GM08714 (cell line): ENCODE measurements around the gene NPLOC4.

Source experiments
- H3K4me3 ChIP-seq: fragments of 200-500 bp; sonication (Bioruptor generic); 2 replicates; pipeline ENCODE4 v1.5.1; 2014; ENCODE audit warnings: mild to moderate bottlenecking, low read length, inconsistent platforms
- ZNF274 ChIP-seq: IDR thresholded peaks from 2 replicates; pipeline ENCODE4 v1.6.1; 2012; ENCODE audit warnings: mild to moderate bottlenecking, low read depth, low read length

The NPLOC4 gene

DNA sequence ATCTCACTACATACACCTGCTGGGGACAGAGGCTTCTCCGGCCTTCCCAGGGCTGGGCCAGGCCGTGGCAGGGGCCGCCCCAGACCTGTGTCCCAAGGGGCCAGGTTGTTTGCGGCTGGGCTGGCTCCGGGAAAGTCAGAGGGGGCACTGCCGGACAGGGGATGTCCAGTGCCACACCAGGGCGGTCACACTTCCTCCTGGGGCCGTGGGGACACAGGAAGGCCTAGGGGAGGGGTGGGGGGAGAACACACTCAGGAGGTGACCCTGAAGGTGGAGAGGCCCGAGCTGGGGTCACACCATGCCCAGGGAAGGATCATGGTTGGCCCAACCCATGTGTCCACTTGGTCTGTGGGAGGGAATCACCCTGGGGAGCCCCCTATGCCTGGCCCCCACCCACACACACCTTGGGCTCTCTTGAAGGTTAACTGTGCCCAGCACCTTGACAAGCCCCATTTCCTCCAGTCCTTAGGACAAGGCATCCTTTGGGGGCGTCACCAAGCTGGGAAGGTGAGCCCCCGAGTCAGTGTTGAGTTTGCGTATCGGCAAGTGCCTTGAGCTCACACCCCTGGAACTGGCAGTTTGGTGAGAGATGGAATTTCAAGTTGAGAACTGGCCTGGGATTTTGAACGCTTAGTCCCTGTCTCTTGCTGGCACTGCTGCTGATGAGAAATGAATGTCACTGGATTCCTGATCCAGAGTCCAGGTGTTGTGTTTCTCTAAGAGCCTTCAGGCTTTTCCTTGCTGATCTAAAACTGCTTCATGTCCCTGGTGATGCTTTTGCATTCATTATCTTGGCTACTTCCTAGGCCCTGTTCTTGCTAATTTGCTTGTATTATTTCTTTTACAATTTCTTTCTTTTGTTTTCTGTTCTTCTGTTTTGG lies 116.7 kb downstream of the NPLOC4 start:
- no peak for TF ChIP-seq ZNF274
- H3K4me3 ChIP-seq: peak overlapping the region; percentile 45; the same call in 1 of the 2 replicates

- peak overlapping the region; percentile 45; the same call in 1 of the 2 replicates for H3K4me3 ChIP-seq
- TF ChIP-seq ZNF274: no peak
Observed at GRCh38 chr17:81519284-81520020, 117.5 kb downstream of the NPLOC4 start.

- no peak for TF ChIP-seq ZNF274
- peak overlapping the region; percentile 45; the same call in 1 of the 2 replicates for H3K4me3 ChIP-seq
Observed at GRCh38 chr17:81518785-81519283, 118.1 kb downstream of the NPLOC4 start.

- H3K4me3 ChIP-seq: peak overlapping the region; percentile 45; the same call in 1 of the 2 replicates
- no peak for TF ChIP-seq ZNF274
Observed at GRCh38 chr17:81518113-81518784, 118.7 kb downstream of the NPLOC4 start.

DNA sequence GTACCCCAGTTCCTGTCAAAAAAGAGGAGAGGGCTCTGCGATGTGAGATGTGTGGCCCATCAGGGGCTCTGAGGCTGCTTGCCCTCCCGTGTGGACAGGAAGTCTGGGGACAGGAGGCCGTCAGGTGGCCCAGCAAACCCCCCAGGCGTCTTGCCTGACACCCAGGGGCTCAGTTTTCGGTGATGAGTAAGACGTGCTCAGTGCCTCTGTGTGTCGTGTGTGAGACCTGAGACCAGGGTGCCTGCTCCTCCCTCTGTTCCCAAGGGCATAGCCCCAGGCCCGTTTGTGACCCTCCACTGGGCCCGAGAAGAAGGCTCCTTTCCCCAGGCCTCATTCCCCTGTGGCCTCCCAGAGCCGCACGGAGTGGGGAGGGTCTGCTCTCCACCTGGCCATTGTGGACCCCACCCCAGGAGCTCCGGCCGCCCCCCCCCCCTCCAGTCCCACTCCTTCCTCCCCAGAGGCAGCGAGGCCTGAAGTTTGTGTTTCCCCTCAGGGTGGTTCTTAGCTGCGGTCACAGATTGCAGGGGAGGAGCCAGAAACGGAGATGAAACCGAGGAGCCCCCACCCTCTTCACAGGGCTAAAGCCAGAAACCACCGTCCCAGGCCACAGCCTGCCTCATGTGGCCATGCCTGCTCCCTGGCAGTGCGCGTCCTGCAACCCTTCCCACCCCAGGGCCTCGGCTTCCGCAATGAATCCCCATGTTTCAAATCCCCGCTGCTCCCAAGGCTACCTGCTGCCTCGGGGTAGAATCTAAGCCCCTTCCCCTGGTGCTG lies 119.4 kb downstream of the NPLOC4 start:
- no peak for TF ChIP-seq ZNF274
- peak overlapping the region; percentile 76; the same call in 1 of the 2 replicates for H3K4me3 ChIP-seq

- no peak for TF ChIP-seq ZNF274
- H3K4me3 ChIP-seq: peak overlapping the region; percentile 76; the same call in 1 of the 2 replicates
Observed at GRCh38 chr17:81517009-81517338, 119.9 kb downstream of the NPLOC4 start.

- peak overlapping the region; percentile 76; the same call in 1 of the 2 replicates for H3K4me3 ChIP-seq
- no peak for TF ChIP-seq ZNF274
Observed at GRCh38 chr17:81516439-81516838, 120.5 kb downstream of the NPLOC4 start.

- H3K4me3 ChIP-seq: peak overlapping the region; percentile 76
- TF ChIP-seq ZNF274: no peak
Observed at GRCh38 chr17:81515530-81516041, 121.3 kb downstream of the NPLOC4 start.

- peak overlapping the region; percentile 76 for H3K4me3 ChIP-seq
- no peak for TF ChIP-seq ZNF274
Observed at GRCh38 chr17:81514739-81515529, 122.0 kb downstream of the NPLOC4 start.

DNA sequence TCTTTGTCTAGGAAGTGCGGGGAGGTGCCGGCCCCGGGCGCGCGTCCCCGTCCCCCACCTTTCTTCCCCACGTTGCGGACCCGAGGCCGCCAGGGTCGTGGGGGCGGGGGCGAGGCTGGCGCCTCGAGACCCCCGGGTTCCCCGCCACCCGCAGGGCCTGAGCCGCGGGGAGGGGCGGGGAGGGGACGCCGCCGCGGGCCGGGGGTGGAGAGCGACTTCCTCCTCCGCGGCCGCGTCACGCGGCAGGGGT lies 122.5 kb downstream of the NPLOC4 start:
- H3K4me3 ChIP-seq: peak overlapping the region; percentile 76; the same call in 1 of the 2 replicates
- no peak for TF ChIP-seq ZNF274

GRCh38 chr17:81513753-81514488 lies 123.0 kb downstream of the NPLOC4 start:
- no peak for TF ChIP-seq ZNF274
- peak overlapping the region; percentile 76; the same call in 1 of the 2 replicates for H3K4me3 ChIP-seq

DNA sequence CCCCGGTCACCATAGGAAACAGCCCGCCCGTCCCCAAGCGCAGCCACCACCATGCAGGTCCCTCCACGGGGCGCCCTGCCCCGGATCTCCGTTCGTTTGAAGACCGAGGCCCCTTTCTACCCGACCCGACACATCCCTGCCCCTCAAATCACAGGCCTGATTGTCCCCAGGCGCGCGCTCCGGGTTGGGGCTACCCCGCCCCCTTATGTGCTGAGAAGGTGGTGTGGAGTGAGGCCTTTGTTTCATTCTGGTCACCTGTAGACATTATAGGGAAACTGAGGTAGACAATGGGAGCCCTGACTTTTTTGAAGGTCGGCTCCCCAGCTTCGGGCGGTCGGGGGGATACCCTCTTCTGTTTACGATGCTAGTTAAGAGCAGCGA lies 123.5 kb downstream of the NPLOC4 start:
- H3K4me3 ChIP-seq: peak overlapping the region; percentile 76; the same call in 1 of the 2 replicates
- no peak for TF ChIP-seq ZNF274
